ENCODE results near the gene HDAC1.
"Not testable (repeated sequence)": the region's sequence is repeated elsewhere in the genome, so short reads cannot be mapped to it uniquely, and the experiment has no call there.

DNA sequence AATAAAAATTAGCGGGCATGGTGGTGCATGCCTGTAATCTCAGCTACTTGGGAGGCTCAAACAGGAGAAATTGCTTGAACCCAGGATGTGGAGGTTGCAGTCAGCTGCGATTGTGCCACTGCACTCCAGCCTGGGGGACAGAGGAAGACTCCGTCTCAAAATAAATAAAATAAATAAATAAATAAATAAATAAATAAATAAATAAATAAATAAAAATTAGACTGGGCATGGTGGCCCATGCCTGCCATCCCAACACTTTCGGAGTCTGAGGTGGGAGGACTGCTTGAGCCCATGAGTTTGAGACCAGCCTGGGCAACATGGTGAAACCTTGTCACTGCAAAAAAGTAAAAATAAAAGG, 28.7 kb upstream of the HDAC1 start:
- TF ChIP-seq, protein P1, sequence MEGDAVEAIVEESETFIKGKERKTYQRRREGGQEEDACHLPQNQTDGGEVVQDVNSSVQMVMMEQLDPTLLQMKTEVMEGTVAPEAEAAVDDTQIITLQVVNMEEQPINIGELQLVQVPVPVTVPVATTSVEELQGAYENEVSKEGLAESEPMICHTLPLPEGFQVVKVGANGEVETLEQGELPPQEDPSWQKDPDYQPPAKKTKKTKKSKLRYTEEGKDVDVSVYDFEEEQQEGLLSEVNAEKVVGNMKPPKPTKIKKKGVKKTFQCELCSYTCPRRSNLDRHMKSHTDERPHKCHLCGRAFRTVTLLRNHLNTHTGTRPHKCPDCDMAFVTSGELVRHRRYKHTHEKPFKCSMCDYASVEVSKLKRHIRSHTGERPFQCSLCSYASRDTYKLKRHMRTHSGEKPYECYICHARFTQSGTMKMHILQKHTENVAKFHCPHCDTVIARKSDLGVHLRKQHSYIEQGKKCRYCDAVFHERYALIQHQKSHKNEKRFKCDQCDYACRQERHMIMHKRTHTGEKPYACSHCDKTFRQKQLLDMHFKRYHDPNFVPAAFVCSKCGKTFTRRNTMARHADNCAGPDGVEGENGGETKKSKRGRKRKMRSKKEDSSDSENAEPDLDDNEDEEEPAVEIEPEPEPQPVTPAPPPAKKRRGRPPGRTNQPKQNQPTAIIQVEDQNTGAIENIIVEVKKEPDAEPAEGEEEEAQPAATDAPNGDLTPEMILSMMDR (IDR thresholded peaks at IDR 0.05) = not testable (repeated sequence)
- not testable (repeated sequence) for TF ChIP-seq POLR2A (IDR thresholded peaks at IDR 0.05)
